GM12892 (cell line): ENCODE data around the gene ADAMTS13.

Source experiments
- DNase-seq: peaks from one replicate; pipeline ENCODE4 v3.0.0; 2011; ENCODE audit not compliant: insufficient read length
- FAIRE-seq: peaks from 2 replicates; lab custom pipeline; 2011; peaks lifted over from hg19 to GRCh38; lab: Jason Lieb, UNC
- POLR2A ChIP-seq: IDR thresholded peaks from 2 replicates; pipeline ENCODE4 v1.6.1; 2011; ENCODE audit warnings: low read depth, low read length, control low read depth
- POLR2AphosphoS5 ChIP-seq: IDR thresholded peaks from 2 replicates; pipeline ENCODE4 v1.6.1; 2011; ENCODE audit warnings: low read depth, low read length, control low read depth
- TAF1 ChIP-seq: IDR thresholded peaks from 2 replicates; pipeline ENCODE4 v1.6.1; 2011; ENCODE audit warnings: low read depth, mild to moderate bottlenecking, control low read depth, low read length, borderline replicate concordance

ADAMTS13 gene

GRCh38 chr9:133477992-133478850 is 56.1 kb downstream of the ADAMTS13 start:
- FAIRE-seq (peak; percentile 85), DNase-seq (no peak)
- TF ChIP-seq POLR2A (0 out of 2 replicates have a peak, but pooled peaks have one; percentile 11), POLR2AphosphoS5 (0 out of 2 replicates have a peak, but pooled peaks have one; percentile 11), TAF1 (no peak)

GRCh38 chr9:133478851-133479711 is 56.9 kb downstream of the ADAMTS13 start, which contains the start of gene SLC2A6:
TSS of gene SLC2A6 (minus strand) at chr9:133479099. CDS start at chr9:133479059, 40 bp downstream.
- DNase-seq = peak; percentile 98
- TF ChIP-seq TAF1 = peak; percentile 62; the same call in 1 of the 2 replicates
- no peak for TF ChIP-seq POLR2AphosphoS5
- TF ChIP-seq POLR2A = peak; percentile 79
- peak; percentile 97 for FAIRE-seq

GRCh38 chr9:133483611-133484010 is 61.4 kb downstream of the ADAMTS13 start:
- no peak for TF ChIP-seq POLR2A

DNA sequence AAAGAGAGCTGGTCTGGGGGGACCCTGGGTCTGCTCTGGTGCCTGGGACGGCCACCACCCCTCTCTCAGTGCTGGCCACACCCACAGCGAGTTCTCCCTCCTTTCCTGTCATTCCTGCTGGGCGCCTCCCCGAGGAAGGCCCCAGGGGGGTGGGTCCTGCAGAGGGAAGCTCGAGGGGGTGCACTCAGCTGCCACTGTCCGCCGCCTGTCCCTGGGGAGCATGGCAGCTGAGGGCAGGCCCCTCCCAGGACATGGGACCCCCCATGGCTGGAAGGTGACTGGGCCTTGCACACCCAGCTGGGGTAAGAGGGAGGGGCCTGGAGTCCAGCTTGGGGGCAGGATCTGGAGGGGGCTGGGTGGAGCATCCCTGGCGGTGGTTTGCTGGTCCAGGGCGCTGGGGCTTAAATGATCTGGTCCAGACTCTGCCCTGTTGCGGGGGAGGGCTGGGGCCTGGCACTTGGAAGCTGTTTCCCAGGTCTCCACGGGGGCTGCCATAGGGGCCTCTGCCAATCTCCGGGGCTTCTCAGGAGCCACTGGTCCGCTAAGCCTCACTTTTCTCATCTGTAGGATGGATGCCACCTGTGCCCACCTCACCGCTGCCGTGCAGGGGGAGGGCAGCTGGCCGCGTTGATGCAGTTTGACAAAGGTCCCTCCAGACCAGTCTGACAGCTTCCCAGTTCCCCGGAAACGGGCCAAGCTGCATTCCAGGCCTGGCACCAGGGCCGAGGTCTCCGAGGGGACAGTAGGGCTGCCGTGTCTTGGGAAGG is 62.7 kb downstream of the ADAMTS13 start:
- DNase-seq (no peak), FAIRE-seq (no peak)
- TF ChIP-seq POLR2AphosphoS5 = no peak

More at GRCh38 chr9:133483611-133484010, 61.4 kb downstream of the ADAMTS13 start:
- no peak for FAIRE-seq
- no peak for DNase-seq

GRCh38 chr9:133485531-133486260 is 63.5 kb downstream of the ADAMTS13 start:
- no peak for FAIRE-seq
- DNase-seq = peak; percentile 61
- TF ChIP-seq POLR2A (no peak), POLR2AphosphoS5 (no peak), TAF1 (no peak)

GRCh38 chr9:133487331-133487725 is 65.2 kb downstream of the ADAMTS13 start:
- FAIRE-seq (no peak), DNase-seq (no peak)
- TF ChIP-seq TAF1 (no peak), POLR2AphosphoS5 (no peak), POLR2A (no peak)

- TF ChIP-seq POLR2AphosphoS5 = no peak
- TF ChIP-seq POLR2A = no peak
- TF ChIP-seq TAF1 = no peak
- no peak for FAIRE-seq
These were observed 66.6 kb downstream of the ADAMTS13 start for GRCh38 chr9:133488686-133489252.

DNA sequence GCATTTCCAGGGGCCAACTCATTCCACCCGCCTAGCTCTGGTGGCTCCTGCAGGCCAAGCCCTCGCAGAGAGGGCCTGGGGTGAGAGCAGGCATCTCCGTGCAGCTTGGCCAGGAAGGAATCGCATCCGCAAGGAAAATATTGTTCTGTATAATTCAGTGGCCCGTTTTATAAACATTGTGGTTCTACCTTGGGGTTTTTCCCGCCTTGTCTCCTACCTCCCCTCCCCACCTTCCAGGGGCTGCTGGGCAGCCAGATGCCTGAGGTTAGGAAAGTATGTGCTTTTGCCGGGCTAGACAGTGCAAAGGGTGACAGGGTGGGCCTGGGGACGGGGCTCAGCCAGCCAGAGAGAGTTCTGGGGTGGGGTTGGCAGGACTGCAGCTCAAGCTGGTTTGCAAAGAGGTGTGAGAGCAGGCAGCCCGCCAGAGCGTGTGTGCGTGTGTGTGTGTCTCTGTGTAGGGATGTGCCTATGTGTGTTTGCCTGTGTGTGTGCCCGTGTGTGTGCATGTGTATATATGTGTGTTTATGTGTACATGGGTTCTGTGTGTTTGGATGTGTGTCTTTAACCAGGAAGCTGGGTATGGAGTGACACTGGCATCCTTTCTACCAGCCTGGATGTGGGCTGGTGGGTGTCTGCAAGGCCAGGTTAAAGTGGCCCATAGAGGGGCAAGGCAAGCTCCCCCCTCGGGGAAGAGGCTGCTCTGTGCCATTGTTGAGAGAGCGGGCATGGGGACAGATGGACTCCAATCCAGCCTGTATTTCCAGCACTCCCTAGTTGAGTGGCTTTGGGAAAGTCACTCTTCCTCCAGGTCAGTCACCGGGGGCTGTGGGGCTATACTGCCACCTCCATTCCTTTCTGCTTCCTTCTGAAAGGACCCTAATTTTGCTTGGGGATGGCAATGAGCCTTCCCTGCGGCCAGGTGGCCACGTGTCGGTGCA is 67.4 kb downstream of the ADAMTS13 start:
- DNase-seq = no peak
- no peak for FAIRE-seq
- TF ChIP-seq POLR2AphosphoS5 (no peak), TAF1 (no peak), POLR2A (no peak)

More at GRCh38 chr9:133488686-133489252, 66.6 kb downstream of the ADAMTS13 start:
- DNase-seq = no peak

- no peak for TF ChIP-seq TAF1
- TF ChIP-seq POLR2AphosphoS5 = no peak
- TF ChIP-seq POLR2A = no peak
- no peak for DNase-seq
- FAIRE-seq = no peak
These were observed 68.1 kb downstream of the ADAMTS13 start for GRCh38 chr9:133490201-133490681.
